HG03521 (cell line): ENCODE data around the gene TOGARAM1.

Source experiments
- ATAC-seq: cut with Tn5 transposase; IDR thresholded peaks from one replicate; pipeline ENCODE4 v1.9.1; 2021; ENCODE audit warnings: mild to moderate bottlenecking, moderate library complexity; ENCODE audit not compliant: unreplicated experiment

TOGARAM1 gene

GRCh38 chr14:44961554-44962333 is at the start of gene TOGARAM1, which contains the start of gene KLHL28:
TOGARAM1 (plus strand) TSS chr14:44962190; CDS start chr14:44962422, 232 bp downstream.
KLHL28 (minus strand) TSS chr14:44961947; CDS start chr14:44945928, 16,019 bp downstream.
- peak; percentile 89 for ATAC-seq

GRCh38 chr14:44914849-44915248 is 47.1 kb upstream of the TOGARAM1 start:
- no peak for ATAC-seq

- no peak for ATAC-seq
Observed at GRCh38 chr14:44928793-44929192, 33.2 kb upstream of the TOGARAM1 start.

- ATAC-seq: no peak
Observed at GRCh38 chr14:44935155-44935554, 26.8 kb upstream of the TOGARAM1 start.

GRCh38 chr14:44937547-44937946 is 24.4 kb upstream of the TOGARAM1 start:
- ATAC-seq: no peak

- ATAC-seq: no peak
Observed at GRCh38 chr14:44940211-44940610, 21.8 kb upstream of the TOGARAM1 start.

GRCh38 chr14:44940944-44941343 is 21.0 kb upstream of the TOGARAM1 start:
- no peak for ATAC-seq

- no peak for ATAC-seq
Observed at GRCh38 chr14:44941591-44941990, 20.4 kb upstream of the TOGARAM1 start.

- ATAC-seq: no peak
Observed at GRCh38 chr14:44942436-44942835, 19.6 kb upstream of the TOGARAM1 start.

- no peak for ATAC-seq
Observed at GRCh38 chr14:44944107-44944506, 17.9 kb upstream of the TOGARAM1 start.

GRCh38 chr14:44945264-44945663 is 16.7 kb upstream of the TOGARAM1 start:
- ATAC-seq: no peak

- no peak for ATAC-seq
Observed at GRCh38 chr14:44951051-44951450, 10.9 kb upstream of the TOGARAM1 start.

GRCh38 chr14:44952391-44953110 is 9.4 kb upstream of the TOGARAM1 start:
- ATAC-seq: no peak

- ATAC-seq: no peak
Observed at GRCh38 chr14:44954750-44955149, 7.2 kb upstream of the TOGARAM1 start.

GRCh38 chr14:44955528-44955927 is 6.5 kb upstream of the TOGARAM1 start:
- no peak for ATAC-seq

- ATAC-seq: no peak
Observed at GRCh38 chr14:44956866-44957265, 5.1 kb upstream of the TOGARAM1 start.

GRCh38 chr14:44959538-44959937 is 2.5 kb upstream of the TOGARAM1 start:
- ATAC-seq: no peak

- no peak for ATAC-seq
Observed at GRCh38 chr14:44960146-44960545, 1.8 kb upstream of the TOGARAM1 start.

GRCh38 chr14:44960646-44961045 is 1.3 kb upstream of the TOGARAM1 start:
- ATAC-seq: no peak

GRCh38 chr14:44961151-44961553 is 838 bp upstream of the TOGARAM1 start:
- ATAC-seq: no peak

- ATAC-seq: peak; percentile 26
Observed at GRCh38 chr14:44962334-44963043, 499 bp downstream of the TOGARAM1 start.
